GM18508 (cell line): ENCODE measurements around the gene RNFT2.

Experiments
- ATAC-seq: cut with Tn5 transposase; IDR thresholded peaks from one replicate; pipeline ENCODE4 v1.9.1; 2021; ENCODE audit warnings: moderate number of reproducible peaks; ENCODE audit not compliant: insufficient read depth, unreplicated experiment

RNFT2 gene

DNA sequence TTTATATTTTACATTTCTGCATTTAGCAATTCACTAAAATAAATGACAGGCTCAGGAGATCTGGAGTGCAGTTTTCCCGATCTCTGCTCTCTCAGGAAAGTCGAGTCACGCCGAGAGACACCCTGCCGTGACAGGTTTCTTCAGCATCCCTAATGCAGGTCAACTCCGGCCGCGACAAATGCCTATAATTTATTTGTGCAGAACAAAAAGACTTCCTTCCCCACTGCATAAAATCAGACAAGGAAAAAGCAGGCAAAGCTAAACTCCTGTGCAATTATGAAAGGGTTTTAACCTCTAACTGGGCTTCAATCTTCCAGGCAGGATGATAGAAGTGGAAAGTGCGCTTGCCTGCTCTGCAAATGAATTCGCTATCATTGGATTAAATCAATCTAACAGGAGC is 28.3 kb upstream of the RNFT2 start:
- no peak for ATAC-seq

DNA sequence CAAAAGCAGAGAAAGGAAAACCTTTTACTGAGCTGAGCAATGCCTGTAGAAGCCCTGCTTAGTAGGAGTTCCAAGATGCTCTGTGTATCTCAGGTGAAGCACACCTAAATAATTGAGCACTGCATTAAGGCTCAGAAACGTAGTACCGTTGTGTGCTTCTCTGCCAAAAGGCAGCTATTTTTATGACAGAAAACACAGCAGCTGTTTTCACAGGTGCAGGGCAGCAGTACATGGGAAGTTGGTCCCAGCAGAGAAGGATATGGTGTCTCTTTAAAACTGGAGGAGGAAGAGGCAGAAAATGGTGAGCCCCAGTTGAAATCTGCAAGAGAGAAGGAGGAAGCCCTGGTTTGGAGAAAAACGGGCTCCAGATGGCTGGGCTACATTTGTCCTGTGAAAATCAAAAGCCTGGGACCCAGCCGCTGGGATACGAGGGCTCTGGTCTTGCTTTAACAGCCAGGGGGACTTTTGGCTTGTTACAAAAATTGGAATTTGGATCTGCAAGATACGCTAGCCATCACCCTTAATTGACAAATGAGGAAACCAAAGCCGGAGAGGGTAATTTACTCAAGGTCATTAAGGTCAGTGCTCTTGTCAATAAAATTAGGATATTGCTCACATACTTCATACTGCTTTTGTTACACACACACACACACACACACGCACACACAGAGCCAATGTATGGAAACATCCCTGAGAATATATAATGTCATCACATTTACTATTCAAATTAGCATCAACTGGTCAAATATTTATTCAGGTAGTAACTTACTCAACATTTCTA is 27.6 kb upstream of the RNFT2 start:
- no peak for ATAC-seq

DNA sequence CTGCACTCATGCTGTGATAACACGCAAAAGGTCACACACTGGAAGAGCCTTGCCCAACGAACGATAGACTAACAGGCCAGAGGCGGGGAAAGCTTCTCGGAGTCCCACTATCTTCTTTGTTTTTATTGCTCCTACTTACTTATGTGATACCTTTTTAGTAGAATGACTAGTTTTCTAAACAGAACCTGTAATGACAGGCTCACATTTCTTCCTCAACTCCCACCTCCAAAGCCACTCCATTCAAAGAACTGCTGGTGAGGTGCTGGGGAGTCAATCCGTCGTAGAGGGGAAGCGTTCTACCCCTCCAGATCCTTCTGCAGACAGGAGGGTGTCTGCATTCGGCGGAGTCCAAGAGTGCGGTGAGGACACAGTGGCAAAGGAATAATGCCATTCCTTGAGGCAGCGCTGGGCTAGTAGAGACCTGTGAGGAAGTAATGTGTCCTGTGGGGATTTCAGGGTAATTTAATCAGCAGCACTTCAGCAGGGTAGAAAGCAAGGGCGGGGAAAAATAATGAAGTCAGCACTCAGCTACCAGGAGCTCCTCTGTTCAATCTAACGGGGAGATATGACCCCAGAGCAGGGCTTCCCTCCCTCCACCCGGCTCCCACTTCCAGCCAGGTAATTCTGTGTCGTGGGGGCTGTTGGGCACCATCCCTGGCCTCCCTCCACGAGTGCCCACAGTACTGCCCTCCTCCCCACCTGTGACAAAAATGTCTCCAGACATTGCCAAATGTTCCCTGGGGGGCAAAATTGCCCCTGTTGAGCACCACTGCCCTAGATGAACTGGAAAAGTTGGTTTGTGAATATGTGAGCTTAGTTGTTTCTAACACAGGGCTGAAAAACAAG is 25.4 kb upstream of the RNFT2 start:
- no peak for ATAC-seq

DNA sequence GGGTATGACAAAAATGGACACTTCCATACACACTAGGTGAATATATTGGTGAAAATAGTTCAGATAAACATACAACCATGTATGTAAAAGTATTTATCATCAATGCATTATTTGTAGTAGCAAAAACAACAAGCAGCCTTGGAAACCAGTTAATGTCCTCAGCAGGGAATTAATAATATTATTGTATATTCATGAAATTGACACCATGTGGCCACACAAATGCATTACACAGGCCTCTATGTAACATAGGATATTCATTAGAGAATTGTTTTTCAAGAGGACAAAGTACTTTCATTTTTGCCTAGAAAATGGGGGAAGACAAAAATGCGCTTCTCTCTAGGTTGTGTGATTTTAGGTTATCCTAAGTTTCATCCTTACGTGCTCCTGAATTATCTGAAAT is 24.6 kb upstream of the RNFT2 start:
- no peak for ATAC-seq

DNA sequence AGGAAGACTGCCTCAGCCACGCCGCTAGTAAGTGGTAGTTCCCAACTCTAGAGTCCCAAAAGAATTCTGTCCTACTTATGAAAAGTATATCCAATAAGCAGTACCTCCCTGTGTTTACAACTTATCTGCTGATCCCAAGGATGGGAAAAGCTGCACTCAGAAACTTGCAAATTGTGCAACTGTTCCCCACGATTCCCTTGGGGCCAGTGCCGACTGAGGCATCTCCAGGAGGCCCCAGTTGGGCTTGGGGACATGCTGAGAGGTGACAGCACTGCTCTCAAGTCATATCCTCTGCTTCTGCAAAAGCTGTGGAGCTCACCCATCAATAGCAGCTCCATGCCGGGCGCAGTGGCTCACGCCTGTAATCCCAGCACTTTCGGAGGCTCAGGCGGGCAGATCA is 23.9 kb upstream of the RNFT2 start:
- no peak for ATAC-seq

DNA sequence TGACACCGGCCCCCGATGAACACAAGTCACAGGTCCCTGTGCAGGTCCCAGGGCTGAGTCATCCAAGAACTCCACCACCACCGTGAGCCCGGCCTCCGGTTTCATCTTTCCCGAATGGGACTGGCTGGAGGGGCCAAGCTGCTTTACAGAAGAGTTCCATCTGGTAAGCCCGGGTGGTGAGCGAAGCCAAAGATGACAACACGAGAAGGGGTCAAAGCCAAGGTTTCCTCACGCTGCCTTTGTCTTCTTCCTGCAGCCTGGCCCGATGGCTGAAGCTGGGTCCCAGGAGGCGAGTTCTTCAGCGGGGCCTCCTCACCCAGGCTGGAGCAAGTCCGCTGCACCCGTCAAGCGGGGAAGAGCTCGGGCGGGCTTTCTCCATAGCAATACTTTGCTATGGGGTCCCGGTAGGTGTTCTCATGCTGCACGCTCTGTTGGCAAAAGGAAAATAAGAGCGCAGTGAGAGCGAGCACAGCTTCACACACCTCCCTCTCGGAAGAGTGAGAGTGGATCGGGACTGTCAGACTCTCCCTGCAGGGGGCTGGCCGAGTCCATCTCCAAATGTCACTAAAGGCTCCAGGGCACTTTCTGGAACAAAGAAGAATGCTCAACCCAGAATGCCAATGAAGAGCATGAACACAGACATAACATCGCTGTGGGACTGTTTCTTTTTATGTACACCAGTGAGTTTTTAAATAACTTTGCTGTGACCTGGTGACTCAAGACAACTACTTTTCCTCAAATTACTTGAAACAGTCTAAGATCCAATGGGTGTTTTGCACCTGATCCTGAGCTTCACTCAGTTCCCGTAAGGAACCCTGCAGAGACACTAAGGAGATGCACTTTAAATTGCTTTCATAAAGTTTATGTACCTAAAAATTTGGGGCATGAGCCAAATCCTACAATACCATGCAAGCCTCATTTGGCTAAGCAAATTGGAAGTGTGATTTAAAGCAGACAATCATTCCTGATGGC is 20.4 kb upstream of the RNFT2 start:
- no peak for ATAC-seq

DNA sequence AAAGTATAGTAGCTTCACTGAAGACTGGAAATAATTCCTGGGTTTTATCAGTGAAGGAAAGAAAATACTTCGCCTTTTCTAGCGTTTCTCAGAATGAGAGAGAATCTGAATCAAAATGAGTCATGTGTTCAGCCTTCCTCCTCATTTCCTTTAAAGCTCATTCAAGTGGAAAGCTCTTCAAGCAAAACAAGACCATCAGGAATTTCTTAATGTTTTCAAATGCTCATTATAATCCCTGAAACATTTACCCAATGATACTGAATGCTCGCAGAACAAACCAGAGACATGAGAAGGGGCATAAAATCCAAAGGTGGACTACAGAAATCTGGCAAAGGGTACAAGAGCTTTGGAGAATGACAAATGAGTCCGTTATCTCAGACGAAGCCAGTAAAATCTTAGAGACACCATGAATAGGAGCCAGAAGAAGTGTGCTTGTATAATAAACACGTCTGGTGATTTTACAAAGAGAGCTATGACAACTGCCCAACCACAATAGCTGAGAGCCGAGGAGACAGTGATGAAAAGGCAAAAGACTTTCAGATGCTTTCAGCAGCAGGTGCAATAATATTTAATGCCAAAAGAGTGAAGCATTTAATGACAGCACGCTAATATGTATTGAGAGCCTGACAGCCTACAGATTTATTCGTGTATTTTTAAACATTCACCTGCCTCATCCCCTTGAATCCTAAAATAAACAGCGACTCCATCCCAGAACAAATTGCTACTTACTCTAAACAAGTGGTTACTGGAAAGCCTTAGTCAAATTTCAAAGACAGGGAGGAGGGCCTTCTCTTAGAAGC is 19.3 kb upstream of the RNFT2 start:
- ATAC-seq: no peak

DNA sequence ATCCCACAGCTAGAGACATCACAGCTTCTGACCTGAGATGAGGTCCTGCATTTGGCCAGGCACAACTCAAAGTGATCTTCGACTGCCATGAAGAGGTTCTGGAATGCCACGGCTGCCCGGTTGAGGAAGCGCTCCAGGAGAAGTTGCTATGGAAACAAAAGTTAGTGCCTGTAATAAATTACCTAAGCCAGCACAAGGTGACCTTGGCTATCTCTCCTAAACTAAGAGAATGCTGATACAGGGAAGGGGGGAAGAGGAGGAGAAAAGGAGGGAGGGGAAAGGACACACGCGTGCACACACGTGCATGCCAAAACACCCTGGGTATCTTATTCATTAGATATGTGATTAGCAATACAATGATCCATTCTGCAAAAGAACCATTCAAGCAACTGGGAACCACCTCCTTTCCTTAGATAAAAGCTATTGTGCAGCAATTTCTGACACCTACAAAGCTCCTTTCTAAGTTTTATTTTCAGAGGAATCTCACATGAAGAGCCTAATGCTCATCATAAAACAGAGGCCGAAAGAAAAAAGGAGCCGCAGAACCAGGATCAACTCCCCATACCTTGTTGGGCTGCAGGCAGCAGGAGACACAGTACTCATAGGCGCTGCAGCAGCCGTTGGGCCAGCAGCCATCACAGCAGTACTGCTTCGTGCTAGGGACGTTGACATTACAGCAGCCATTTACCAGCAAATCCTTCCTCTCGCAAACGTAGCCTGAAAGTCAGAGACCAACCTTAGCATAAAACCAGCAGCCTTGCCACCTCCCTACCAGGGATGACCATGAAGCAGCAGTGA is 18.2 kb upstream of the RNFT2 start:
- ATAC-seq: no peak

DNA sequence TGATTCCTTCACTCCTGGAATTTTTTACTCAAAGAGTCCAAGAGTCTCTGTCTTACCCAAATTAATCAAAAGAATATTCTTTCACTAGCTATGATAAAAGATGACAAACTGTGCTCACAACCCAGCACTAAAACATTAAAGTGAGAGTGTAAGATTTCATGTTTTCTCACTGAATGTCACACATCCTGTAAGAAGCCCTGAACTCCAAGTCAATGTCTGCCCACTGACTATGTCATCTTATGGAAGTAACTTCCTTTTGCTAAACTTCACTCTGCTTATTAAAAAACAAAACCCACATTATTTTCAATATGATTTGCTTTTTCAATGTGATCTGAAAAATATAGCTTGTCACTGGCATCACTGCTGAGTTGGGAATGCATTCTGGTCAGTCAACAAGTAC is 15.9 kb upstream of the RNFT2 start:
- no peak for ATAC-seq

DNA sequence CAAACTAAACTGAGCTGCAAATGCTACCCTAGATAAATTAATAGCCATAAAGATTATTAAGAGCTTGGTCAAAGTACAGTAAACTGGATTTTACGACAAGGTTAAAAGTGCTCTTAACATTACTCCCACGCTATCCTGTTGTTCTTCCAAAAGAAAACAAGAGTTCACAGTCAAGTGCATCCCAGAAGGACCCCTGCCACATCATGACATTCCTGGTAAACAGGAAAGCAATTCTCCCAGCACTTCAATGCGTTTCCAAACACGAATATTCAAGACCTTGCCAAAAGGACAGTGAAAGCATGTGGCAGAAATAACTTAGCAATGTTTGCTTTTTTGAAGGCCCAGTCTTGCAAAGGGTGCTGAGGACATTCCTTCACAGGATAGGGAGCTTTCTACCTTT is 11.4 kb upstream of the RNFT2 start:
- no peak for ATAC-seq

DNA sequence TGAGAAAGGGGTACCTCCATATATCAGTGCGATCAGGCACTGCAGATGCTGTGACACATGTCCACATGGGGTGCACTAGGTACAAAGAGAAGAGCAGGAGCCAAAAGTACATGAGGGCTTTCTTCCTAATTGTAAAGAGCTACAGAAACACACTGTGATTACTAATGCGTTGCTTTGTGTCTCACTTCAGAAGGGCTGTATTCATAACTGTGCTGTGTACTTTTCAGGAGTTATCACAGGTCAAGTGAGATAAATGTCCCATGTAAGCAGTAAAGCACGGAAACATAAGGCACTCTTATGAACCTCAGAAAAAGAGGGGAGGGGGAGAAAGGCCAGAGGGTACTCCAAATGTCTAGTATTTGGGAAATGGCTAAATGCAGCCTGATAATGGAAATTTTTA is 10.9 kb upstream of the RNFT2 start:
- no peak for ATAC-seq

DNA sequence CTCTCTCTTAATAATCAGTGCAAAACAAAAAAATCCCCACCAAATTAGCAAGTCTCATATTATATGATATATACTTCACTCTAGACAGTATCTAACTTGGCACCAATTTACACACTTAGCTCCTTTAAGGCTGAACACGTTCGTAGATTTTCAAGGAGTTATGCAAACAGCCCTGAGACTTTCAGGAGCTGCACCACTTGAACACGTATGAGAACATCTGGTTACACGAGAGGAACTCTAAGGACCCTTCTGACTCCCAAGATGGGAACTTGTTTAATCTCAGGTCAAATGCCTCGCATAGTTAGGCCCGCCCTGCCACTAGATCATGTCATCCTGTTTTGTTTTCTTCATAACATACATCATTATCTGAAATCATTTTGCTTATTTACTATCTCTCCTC is 10.2 kb upstream of the RNFT2 start:
- ATAC-seq: no peak

DNA sequence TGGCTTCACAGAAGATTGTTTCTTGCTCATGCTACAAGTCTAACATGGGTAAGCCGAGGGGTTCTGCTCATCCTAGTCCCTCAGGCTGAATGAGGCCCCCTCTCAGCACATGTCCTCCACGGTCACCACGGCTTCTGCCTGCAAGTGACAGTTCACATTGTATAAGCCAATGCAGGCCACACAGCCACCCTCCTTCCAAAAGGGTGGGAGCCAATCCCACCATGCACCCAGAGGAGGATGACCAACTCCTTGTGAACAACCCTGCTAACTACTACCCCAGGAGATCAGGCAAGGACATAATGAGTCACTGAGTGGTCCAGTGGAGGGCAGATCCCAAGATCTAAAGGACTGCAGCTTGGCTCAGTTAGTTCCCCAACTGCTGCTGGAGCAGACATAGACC is 6.3 kb upstream of the RNFT2 start:
- no peak for ATAC-seq

DNA sequence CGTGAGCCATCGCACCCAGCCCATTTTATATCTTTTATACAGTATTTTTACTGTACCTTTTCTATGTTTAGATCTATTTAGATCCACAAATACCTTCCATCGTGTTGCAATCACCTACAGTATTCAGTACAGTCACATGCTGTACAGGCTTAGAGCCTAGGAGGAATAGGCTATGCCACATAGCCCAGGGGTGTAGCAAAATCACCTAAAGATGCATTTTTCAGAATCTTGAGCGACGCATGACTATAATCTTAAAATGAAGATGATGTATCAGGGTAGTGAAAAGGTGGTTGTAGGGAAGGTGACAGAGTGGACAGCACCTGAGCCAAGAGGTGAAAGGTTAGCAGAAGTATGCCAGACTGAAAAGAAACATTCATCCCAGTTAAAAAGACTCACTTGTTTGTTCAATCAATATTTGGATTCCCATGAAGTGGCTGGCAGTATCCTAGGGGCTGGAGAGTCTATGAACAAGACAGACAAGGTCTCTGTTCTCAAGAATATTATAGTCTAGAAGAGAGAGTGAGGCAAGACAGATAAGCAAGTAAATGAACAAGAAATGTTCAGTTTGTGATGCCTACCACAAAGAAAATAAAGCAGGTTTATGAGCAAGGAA is 3.9 kb upstream of the RNFT2 start:
- ATAC-seq: no peak

DNA sequence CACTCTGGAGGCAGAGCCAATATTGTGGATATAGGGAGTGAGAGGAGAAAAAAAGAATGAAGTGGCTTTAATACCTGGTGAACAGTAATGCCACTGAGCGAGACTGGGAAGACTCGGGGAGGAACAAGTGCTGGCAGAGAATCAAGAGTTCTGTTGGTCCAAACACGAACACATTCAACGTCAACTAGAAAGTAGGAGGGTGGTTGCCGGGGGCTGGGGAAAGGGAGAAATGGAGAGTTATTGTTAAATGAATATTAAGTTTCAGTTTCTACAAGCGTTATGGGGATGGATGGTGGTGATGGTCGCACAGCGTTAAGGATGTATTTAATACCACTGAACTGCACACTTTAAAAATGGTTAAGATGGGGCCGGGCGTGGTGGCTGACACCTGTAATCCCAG is 3.0 kb upstream of the RNFT2 start:
- ATAC-seq: no peak

DNA sequence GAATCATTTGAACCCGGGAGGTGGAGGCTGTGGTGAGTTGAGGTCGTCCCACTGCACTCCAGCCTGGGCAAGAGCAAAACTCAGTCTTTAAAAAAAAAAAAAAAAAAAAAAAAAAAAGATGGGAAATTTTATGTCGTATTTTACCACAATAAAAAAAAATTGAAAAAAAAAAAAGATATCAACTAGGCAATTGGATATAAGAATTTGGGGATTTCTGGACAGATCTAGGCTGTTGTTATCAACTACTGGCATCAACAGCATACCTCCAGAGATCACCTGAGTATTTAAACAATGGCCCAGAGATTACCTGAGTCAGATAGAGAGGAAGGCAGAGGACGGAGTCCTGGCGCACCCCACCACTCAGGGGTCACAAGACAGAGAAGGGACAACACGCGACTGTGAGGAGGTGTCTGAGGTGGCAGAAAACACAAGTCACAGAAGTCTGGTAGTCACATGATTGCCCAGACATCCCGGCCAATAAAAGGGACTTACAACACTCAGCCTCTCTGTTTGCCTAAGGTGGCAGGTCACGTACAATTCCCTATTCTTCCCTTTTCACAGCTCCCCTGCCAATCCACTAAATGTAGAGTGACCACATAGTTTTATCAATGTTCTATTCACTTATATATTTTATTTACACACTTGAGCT is 2.0 kb upstream of the RNFT2 start:
- ATAC-seq: no peak

DNA sequence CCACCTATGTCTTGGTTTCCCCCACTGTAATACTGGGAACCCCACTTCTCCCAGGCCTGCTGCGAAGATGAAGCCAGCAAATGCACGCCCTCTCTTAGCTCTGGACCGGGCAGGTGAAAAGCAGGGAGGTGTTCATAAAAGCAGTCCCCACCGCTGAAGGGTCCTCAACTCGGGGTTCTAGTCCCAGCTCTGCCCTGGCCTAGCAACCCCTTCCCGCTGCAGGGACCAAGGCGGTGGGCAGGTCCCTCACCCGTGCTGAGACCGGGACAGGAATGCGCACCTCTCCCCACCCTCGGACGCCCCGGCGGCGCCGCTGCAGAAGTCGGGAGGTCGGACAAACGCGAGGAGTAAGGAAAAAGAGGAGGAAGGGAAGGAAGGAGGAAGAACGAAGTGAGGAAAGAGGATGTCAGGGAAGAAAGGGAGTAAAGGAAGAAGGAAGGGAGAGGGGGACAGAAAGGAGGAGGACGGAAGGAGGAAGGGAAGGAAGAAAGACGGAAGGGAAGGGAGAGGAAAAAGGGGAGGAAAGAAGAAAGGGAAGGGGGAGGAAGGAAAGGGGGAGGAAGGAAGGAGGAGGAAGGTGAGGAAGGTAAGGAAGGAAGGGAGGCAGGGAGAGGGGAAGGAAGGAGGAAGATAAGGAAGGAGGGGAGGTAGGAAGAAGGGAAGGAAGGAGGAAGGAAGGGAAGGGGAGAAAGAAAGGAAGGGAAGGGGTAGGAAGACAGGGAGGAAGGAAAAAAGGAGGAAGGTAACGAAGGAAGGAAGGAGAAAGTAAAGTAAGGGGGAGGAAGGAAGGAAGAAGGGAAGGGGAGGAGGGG is 947 bp upstream of the RNFT2 start:
- no peak for ATAC-seq
